EL (cell line): ENCODE data around the gene PGF.

Experiments
- DNase-seq: peaks from one replicate; pipeline ENCODE4 v3.0.0-alpha.2; 2016

Gene PGF

DNA sequence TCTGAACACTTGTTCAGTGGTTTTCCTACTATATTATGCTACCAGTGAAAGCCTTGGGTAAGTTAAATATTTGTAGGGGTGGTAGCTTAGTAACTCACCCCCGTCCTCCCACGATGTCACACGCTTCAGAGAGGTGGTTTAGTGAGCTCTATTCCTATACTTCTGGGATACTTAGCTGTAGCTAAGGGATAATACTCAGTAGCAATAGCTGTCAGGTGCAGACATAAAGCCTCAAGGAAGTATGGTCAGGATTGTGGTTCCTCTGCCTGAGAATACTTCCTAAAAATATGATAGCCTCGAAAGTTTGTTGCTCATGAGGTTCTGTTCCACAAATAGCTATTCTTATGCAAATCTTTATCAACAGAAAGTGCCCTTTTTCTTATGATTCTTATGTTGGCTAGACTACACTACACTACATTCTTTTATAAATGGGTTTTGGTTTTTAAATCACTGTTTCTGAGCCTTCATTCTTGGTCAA, 61.7 kb downstream of the PGF start:
- DNase-seq, result no peak

DNA sequence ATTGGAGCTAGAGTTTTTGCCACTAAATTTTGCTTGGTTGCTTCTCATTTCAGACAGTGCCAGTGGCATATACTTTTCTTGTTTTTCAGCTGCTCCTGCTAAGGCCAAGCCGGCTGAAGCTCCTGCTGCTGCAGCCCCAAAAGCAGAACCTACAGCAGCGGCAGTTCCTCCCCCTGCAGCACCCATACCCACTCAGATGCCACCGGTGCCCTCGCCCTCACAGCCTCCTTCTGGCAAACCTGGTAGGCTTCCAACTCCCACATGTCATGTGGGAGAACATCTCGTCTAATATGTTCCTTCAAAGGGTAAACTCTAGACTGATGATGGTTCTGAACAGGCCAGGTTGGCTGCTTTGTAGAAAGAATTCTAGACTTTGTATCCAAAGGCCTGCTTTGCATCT, 62.7 kb downstream of the PGF start:
- DNase-seq, result no peak

DNA sequence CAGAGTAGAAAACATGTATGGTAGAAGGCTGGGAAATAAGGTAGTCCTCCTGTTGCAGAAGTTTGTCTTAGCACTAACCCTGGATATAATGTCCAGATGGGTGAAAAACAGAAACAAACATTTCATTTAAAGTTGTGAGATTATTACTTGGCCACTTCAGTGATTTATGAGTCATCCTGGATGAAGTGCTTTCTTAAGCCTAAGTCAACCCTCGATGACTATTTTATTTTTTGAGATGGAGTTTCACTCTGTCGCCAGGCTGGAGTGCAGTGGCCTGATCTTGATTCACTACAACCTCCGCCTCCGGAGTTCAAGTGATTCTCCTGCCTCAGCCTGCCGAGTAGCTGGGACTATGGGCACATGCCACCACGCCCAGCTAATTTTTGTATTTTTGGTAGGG, 63.5 kb downstream of the PGF start:
- DNase-seq, result no peak
